RWPE1 (cell line): ENCODE measurements around the gene GAS6.

ENCODE experiments used
- CTCF ChIA-PET: fragments of 350-600 bp; sonication (Branson Sonifier 250); formaldehyde crosslinking; extraction: SDS; loops from one replicate; lab custom pipeline; 2021; lab: Yijun Ruan, JAX
- POLR2A ChIA-PET: fragments of 400-600 bp; formaldehyde crosslinking; extraction: SDS; loops from one replicate; lab custom pipeline; 2020; ENCODE audit warnings: antibody characterized with exemption; ENCODE audit not compliant: low non-redundant PET; lab: Yijun Ruan, JAX
- DNase-seq: peaks from one replicate; pipeline ENCODE4 v3.0.0; 2012; ENCODE audit warnings: low spot score
- H3K27ac ChIP-seq: fragments of 450-650 bp; 2 replicates; pipeline ENCODE4 v1.5.1; 2017
- TF ChIP-seq, protein P1 (sequence below): fragments of 450-650 bp; conservative IDR thresholded peaks from 2 replicates; pipeline ENCODE4 v1.5.1; 2017; ENCODE audit warnings: low read depth, mild to moderate bottlenecking

Gene GAS6

DNA sequence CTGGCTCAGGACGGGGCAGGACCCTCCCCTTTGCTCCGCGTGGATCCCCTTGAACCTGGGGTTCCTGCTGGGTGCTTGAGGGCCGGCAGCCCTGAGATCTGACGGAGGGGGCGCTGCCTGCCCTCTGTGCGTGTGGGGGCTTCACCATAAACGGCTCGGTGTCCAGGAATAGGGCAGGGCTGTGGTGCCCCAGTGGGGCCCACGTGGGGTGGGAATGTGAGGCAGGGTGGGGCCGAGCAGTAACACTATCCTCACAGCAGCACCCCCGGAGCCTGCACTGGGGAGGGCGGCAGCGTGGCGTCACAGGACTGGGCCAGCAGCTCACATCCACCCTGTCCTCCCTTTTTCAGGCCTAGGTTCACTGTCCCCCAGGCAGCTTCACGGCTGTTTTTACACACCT is 38.0 kb downstream of the GAS6 start:
- TF ChIP-seq, protein P1, sequence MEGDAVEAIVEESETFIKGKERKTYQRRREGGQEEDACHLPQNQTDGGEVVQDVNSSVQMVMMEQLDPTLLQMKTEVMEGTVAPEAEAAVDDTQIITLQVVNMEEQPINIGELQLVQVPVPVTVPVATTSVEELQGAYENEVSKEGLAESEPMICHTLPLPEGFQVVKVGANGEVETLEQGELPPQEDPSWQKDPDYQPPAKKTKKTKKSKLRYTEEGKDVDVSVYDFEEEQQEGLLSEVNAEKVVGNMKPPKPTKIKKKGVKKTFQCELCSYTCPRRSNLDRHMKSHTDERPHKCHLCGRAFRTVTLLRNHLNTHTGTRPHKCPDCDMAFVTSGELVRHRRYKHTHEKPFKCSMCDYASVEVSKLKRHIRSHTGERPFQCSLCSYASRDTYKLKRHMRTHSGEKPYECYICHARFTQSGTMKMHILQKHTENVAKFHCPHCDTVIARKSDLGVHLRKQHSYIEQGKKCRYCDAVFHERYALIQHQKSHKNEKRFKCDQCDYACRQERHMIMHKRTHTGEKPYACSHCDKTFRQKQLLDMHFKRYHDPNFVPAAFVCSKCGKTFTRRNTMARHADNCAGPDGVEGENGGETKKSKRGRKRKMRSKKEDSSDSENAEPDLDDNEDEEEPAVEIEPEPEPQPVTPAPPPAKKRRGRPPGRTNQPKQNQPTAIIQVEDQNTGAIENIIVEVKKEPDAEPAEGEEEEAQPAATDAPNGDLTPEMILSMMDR = no peak
- H3K27ac ChIP-seq = peak overlapping the region; percentile 37
- DNase-seq = no peak
- POLR2A ChIA-PET = no interaction called here
- CTCF ChIA-PET = no interaction called here

DNA sequence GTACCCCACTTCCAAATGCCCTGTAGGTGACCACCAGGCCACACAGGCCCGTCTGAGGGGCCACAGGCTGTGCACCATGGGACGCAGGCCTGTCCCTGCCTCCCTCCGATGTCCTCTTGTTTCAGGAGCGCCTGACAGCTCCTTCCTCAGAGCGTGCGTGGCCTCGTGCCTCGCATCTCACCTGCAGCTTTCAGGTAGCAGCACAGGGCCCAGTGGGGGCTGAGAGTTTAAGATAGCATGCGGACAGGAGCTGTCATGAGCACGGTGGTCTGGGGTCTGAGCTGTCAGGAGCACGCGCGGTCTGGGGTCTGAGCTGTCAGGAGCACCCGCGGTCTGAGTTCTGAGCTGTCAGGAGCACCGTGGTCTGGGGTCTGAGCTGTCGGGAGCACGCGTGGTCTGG is 40.1 kb downstream of the GAS6 start:
- CTCF ChIA-PET = interaction anchor here (1.2 kb wide), 1 partner anchor 124 kb away, joined by 3 read pairs; no protein-coding TSS in a partner anchor
- DNase-seq = no peak
- H3K27ac ChIP-seq = peak overlapping the region; percentile 99
- TF ChIP-seq, protein P1 = no peak
- POLR2A ChIA-PET = no interaction called here

DNA sequence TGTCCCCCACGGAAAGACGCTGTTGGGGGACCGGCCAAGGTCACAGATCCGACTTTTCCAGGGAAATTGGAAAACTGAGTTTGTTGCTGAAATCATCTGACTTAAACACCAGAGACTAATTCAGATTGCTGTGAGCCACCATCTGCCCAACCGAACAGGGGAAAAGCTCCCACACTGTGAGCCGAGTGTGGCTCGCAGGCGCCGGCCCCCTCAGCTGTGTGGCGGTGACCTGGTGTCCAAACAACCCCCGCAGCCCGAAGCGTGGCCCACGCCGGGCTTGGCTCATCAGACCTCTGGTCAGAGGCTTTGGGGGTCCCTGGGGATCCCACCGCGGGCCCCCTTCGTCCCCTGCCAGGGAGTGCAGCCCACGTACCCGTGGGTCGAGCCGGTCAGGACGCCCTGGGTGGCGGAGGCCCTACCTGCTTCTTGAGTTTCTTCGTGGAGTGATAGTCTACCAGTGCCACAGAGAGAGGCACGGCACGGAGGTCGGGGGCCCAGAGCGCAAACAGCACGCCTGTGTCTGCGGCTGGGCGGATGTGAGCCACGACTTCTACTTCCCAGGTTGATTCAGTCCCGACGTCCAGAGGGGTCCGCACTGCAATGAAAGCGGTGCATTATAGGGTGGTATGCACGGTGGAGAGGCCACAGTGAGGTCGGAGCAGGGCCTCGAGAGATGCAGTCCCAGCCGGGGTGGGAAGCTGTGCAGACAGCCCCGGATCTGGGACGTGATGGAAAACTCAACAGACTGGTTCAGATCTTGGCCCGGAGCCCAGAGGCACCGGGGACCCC is 40.7 kb downstream of the GAS6 start:
- H3K27ac ChIP-seq = peak overlapping the region; percentile 99
- TF ChIP-seq, protein P1 = no peak
- DNase-seq = no peak
- CTCF ChIA-PET = interaction anchor here (0.7 to 1.2 kb wide), 2 partner anchors 124 kb away, joined by 3 read pairs; no protein-coding TSS in a partner anchor
- POLR2A ChIA-PET = no interaction called here

DNA sequence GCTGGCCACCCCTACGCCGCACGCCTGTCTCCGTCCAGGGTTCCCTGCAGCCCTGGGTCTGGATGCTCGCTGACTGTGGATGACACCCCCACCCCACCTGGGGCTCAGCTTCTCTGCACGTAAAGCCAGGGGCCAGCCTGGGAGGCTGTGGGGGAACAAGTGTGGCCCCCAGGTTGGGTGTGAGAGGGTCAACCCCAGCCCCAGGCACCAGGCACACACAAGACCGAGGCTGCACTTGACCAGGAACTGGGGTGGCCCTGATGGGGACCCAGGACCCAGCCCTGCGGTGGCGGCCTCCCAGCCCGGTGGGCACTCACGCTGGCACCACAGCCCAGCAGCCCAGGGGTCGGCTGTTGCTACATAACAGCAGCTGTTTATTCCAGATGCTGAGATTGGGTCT is 41.6 kb downstream of the GAS6 start:
- CTCF ChIA-PET = interaction anchor here (0.6 to 0.7 kb wide), 2 partner anchors 12 to 40 kb away, joined by 3 read pairs; no protein-coding TSS in a partner anchor
- H3K27ac ChIP-seq = peak overlapping the region; percentile 99
- POLR2A ChIA-PET = no interaction called here
- TF ChIP-seq, protein P1 = no peak
- DNase-seq = no peak

DNA sequence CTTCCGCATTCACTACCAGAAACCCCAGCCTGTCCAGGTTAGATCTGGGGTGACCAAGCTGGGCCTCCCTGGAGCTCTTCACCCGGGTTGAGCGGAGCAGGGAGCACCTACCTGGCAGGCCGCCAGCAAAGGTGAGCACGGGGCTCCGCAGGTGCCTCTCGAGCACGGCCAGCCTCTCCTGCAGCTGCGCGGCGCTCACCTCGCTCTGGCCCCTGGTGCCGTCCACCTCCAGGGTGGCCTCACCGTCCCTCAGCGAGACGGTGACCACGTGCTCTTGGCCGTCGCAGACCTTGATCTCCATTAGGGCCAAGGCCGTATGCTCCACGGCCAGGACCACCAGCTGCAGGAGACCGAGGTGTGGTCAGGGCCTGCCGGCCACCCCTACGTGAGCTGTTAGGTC is 42.0 kb downstream of the GAS6 start:
- no peak for DNase-seq
- H3K27ac ChIP-seq = peak overlapping the region; percentile 99
- ChIA-PET CTCF (interaction anchor here (0.6 to 1.2 kb wide), 5 partner anchors 12 to 126 kb away, joined by 3 to 6 read pairs (median 3); no protein-coding TSS in a partner anchor), POLR2A (interaction anchor here (0.5 to 1.3 kb wide), 3 partner anchors 16 to 60 kb away, joined by 3 to 6 read pairs (median 5); no protein-coding TSS in a partner anchor)
- TF ChIP-seq, protein P1 = no peak

DNA sequence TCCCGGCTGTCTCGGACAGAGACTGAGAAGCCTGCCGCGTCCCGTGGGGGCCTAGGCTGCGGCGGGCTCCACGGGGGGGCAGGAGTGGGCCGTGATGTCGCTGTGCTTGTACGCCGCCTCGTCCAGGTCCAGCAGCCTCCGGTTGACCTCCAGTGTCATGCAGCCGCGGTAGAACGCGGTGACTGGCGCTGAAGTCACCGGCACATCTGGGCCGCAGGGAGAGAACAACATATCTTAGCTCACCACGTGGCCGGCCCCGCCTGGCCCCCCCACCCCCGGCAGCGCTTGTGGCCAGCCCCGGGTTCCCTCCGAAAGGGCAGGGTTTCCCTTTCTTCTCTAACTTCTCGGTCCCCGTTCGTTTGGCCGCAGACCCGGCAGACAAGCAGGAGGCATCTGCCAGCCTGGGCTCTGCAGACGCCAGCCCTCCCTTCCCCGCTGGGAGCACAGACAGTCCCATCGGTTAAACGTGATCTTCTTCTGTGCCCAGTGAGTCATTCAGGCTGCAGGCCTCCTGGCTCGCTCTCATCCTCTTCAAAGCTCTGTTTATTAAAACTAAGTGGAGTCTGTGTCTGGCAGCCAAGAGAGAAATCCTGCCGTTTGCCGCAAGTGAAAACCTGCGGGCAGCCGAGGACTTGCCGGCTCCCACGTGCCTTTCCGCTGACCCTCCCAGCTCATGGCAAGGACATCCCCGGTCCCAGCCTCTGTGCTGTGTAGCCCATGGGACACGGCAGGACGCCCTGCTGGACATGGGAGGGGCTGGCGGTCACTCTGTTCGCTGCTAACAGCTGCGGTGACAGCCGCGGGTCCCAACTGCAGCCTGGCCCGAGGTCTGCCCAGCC is 42.8 kb downstream of the GAS6 start:
- CTCF ChIA-PET = interaction anchor here (0.7 to 1.2 kb wide), 6 partner anchors 16 to 127 kb away, joined by 3 to 6 read pairs (median 3); no protein-coding TSS in a partner anchor
- POLR2A ChIA-PET = interaction anchor here (0.5 to 1.3 kb wide), 4 partner anchors 17 to 118 kb away, joined by 3 to 6 read pairs (median 6); no protein-coding TSS in a partner anchor
- H3K27ac ChIP-seq = peak overlapping the region; percentile 99
- peak; percentile 87 for DNase-seq
- TF ChIP-seq, protein P1 = no peak
